GM23338 (cell line): ENCODE results near the gene OR52E8. TPM values are rescaled to one million over a fixed set of nuclear protein-coding genes. Genes with fewer than 3 reads are reported as not detected.

ENCODE experiments used
- ATAC-seq: fragments of 200-7000 bp; cut with Tn5 transposase; 3 replicates; pipeline ENCODE4 v1.9.1; 2020
- DNase-seq: peaks from one replicate; pipeline ENCODE4 v3.0.0-alpha.2; 2015; ENCODE audit warnings: low spot score
- H2AFZ ChIP-seq: fragments of 200-600 bp; sonication (generic); 2 replicates; pipeline ENCODE4 v1.8.0; 2016; ENCODE audit warnings: antibody characterized with exemption, mild to moderate bottlenecking, moderate library complexity
- H3F3A ChIP-seq: fragments of 200-600 bp; sonication (generic); replicated peaks from 2 replicates; pipeline ENCODE4 v1.8.0; 2017; ENCODE audit warnings: antibody characterized with exemption, mixed run types, low read depth
- H3K27ac ChIP-seq: fragments of 200-600 bp; sonication (generic); 2 replicates; pipeline ENCODE4 v1.6.1; 2016; ENCODE audit warnings: low read depth
- H3K27me3 ChIP-seq: fragments of 200-600 bp; sonication (generic); 2 replicates; pipeline ENCODE4 v1.8.0; 2016; ENCODE audit warnings: mild to moderate bottlenecking, mixed run types, moderate library complexity; ENCODE audit not compliant: insufficient read depth
- H3K36me3 ChIP-seq: fragments of 200-600 bp; sonication (generic); 2 replicates; pipeline ENCODE4 v1.8.0; 2016; ENCODE audit warnings: mild to moderate bottlenecking; ENCODE audit not compliant: insufficient read depth
- H3K4me1 ChIP-seq: fragments of 200-600 bp; sonication (generic); 2 replicates; pipeline ENCODE4 v1.8.0; 2016; ENCODE audit warnings: mild to moderate bottlenecking, moderate library complexity; ENCODE audit not compliant: insufficient read depth
- H3K4me2 ChIP-seq: fragments of 200-600 bp; sonication (generic); 2 replicates; pipeline ENCODE4 v1.7.1; 2017; ENCODE audit warnings: mixed run types
- H3K4me3 ChIP-seq: fragments of 200-600 bp; sonication (generic); 2 replicates; pipeline ENCODE4 v1.6.1; 2016; ENCODE audit warnings: mixed run types
- H3K79me2 ChIP-seq: fragments of 200-600 bp; sonication (generic); replicated peaks from 2 replicates; pipeline ENCODE4 v1.8.0; 2017; ENCODE audit warnings: mild to moderate bottlenecking; ENCODE audit not compliant: insufficient read depth
- H3K9me2 ChIP-seq: fragments of 200-600 bp; sonication (generic); 2 replicates; pipeline ENCODE4 v1.8.0; 2017; ENCODE audit not compliant: insufficient read depth
- H4K20me1 ChIP-seq: fragments of 200-600 bp; sonication (generic); replicated peaks from 2 replicates; pipeline ENCODE4 v1.8.0; 2017; ENCODE audit warnings: mild to moderate bottlenecking; ENCODE audit not compliant: insufficient read depth
- H3K27ac Mint-ChIP-seq: 2 replicates; pipeline ENCODE4 v1.8.0; 2020; ENCODE audit warnings: inconsistent platforms, mild to moderate bottlenecking, moderate library complexity, mixed read lengths
- H3K27me3 Mint-ChIP-seq: 3 replicates; pipeline ENCODE4 v1.8.0; 2022; ENCODE audit warnings: low read depth, mild to moderate bottlenecking, moderate library complexity, mixed read lengths, inconsistent platforms; ENCODE audit not compliant: insufficient read depth, poor library complexity
- H3K36me3 Mint-ChIP-seq: 3 replicates; pipeline ENCODE4 v1.8.0; 2021; ENCODE audit warnings: low read depth, mild to moderate bottlenecking, inconsistent platforms, moderate library complexity, mixed read lengths
- H3K4me1 Mint-ChIP-seq: 3 replicates; pipeline ENCODE4 v1.8.0; 2020; ENCODE audit warnings: mild to moderate bottlenecking, inconsistent platforms, mixed read lengths
- H3K4me3 Mint-ChIP-seq: 3 replicates; pipeline ENCODE4 v1.8.0; 2021; ENCODE audit warnings: moderate library complexity, mild to moderate bottlenecking, inconsistent platforms, mixed read lengths
- H3K9me3 Mint-ChIP-seq: 3 replicates; pipeline ENCODE4 v1.8.0; 2020; ENCODE audit warnings: moderate library complexity, mild to moderate bottlenecking, inconsistent platforms, mixed read lengths
- JUNB ChIP-seq: IDR thresholded peaks from one replicate; pipeline ENCODE4 v1.6.1; 2016; ENCODE audit warnings: antibody characterized with exemption; ENCODE audit not compliant: unreplicated experiment
- NANOG ChIP-seq: IDR thresholded peaks from 2 replicates; pipeline ENCODE4 v1.6.1; 2016; ENCODE audit warnings: antibody characterized with exemption, borderline replicate concordance
- STAT1 ChIP-seq: IDR thresholded peaks from one replicate; pipeline ENCODE4 v1.6.1; 2016; ENCODE audit warnings: antibody characterized with exemption; ENCODE audit not compliant: unreplicated experiment
- ZNF114 ChIP-seq: fragments of 250-450 bp; sonication (Bioruptor Pico); IDR thresholded peaks from 2 replicates; pipeline ENCODE4 v1.5.0; 2020; ENCODE audit warnings: mild to moderate bottlenecking, moderate library complexity
- ZNF331 ChIP-seq: fragments of 250-450 bp; sonication (Bioruptor Pico); IDR thresholded peaks from 2 replicates; pipeline ENCODE4 v1.5.0; 2020; ENCODE audit warnings: low read depth, mild to moderate bottlenecking, moderate library complexity
- polyA plus RNA-seq: library from polyadenylated mRNA; unstranded; fragments of >200 nt; fragmentation: Nextera tagmentation; extraction: Ambion mirVana; gene quantifications from 2 replicates; pipeline ENCODE4 v1.2.1, GENCODE V29; 2016
- total RNA-seq: library from RNA; depleted of rRNA; stranded (reverse); fragments of >200 nt; shearing (Covaris generic); gene quantifications from 2 replicates; pipeline ENCODE4 v1.2.3, GENCODE V29; 2014
- TF ChIP-seq, protein P1 (sequence below): IDR thresholded peaks from 2 replicates; pipeline ENCODE4 v1.6.1; 2016; ENCODE audit warnings: antibody characterized with exemption
- TF ChIP-seq, protein P2 (sequence below): IDR thresholded peaks from one replicate; pipeline ENCODE4 v1.6.1; 2018; ENCODE audit warnings: antibody characterized with exemption; ENCODE audit not compliant: unreplicated experiment
- TF ChIP-seq, protein P3 (sequence below), 2 experiments: fragments of 200-600 bp in 1 of 2; sonication (generic) in 1 of 2; conservative IDR thresholded peaks; 2 replicates each; pipeline versions ENCODE4 v1.5.1 to v1.6.1; 2016 to 2017; ENCODE audit warnings: antibody characterized with exemption in 2 of 2, low read depth in 2 of 2, mild to moderate bottlenecking in 2 of 2, moderate library complexity in 1 of 2

The OR52E8 gene
- total and polyA plus RNA-seq, 2 experiments from 2014 or later: 0.21 TPM; not detected in 1

DNA sequence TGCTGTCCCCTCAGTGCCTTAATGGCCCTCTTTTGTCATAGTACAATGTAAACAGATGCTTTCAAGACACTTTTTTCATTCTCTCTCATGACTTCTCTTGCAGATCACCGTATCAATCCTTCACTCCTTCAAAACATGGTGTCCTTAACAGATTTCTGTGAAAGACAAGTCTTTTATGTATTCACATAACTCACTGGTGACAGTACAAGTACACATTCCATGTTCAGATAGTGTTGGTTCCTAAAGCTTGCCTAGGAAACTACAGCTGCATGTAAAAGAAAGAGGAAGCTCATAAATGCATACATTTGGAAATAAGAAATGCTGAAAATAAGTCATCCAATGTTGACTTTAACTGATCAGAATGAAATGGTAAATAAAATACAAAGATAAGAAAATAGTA is 10.8 kb downstream of the OR52E8 start:
- H3K4me1 Mint-ChIP-seq: no peaks in the 10 kb centered on the region

DNA sequence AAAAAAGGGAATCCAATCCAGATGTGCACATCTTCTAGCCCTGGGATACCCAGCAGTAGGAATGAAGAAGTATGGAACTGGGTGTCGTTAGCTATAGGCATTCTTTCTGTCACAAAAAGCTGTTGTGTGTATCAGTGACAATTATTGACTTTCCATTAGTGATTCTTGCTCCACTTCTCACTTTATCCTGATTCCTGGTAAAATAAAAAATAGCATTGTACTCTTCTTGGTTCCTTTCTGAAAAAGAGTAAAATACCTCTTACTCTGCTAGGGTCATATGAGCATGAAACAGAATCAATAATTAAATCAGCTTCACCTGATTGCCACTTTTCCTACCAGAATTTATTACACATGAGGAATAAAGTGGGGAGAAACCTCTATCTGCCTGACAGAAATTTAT is 15.7 kb downstream of the OR52E8 start, which contains the start of gene OR52E6:
Gene OR52E6 (minus strand): TSS at position 101 of the 400 bp plus-strand sequence. CDS start 0 bp downstream, at position 101.
- DNase-seq (no peak), ATAC-seq (no peak)
- Histone ChIP-seq H2AFZ (no peak within 1 kb of the TSS), H3K27ac (no peak within 1 kb of the TSS), H3K4me3 (no peak within 1 kb of the TSS), H3F3A (no peaks in the 10 kb centered on the region), H3K79me2 (no peaks in the 10 kb centered on the region), H4K20me1 (no peaks in the 10 kb centered on the region), H3K9me2 (no peaks in the 10 kb centered on the region), H3K36me3 (no peaks in the 10 kb centered on the region), H3K27me3 (no peaks in the 10 kb centered on the region), H3K4me1 (no peaks in the 10 kb centered on the region), H3K4me2 (no peak within 1 kb of the TSS)
- Mint-ChIP-seq H3K4me3 (no peak within 1 kb of the TSS), H3K4me1 (no peaks in the 10 kb centered on the region; the same call in 2 of the 3 replicates), H3K9me3 (no peaks in the 10 kb centered on the region; the same call in 2 of the 3 replicates), H3K27ac (no peak within 1 kb of the TSS), H3K36me3 (no peaks in the 10 kb centered on the region), H3K27me3 (peaks cover 2% of the 10 kb centered on the region)
- TF ChIP-seq JUNB (no peak), NANOG (no peak), ZNF114 (CRISPR knock-in tag) (no peak), ZNF331 (CRISPR knock-in tag) (no peak), STAT1 (no peak)
- TF ChIP-seq, protein P1, sequence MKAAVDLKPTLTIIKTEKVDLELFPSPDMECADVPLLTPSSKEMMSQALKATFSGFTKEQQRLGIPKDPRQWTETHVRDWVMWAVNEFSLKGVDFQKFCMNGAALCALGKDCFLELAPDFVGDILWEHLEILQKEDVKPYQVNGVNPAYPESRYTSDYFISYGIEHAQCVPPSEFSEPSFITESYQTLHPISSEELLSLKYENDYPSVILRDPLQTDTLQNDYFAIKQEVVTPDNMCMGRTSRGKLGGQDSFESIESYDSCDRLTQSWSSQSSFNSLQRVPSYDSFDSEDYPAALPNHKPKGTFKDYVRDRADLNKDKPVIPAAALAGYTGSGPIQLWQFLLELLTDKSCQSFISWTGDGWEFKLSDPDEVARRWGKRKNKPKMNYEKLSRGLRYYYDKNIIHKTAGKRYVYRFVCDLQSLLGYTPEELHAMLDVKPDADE: no peak
- TF ChIP-seq, protein P2, sequence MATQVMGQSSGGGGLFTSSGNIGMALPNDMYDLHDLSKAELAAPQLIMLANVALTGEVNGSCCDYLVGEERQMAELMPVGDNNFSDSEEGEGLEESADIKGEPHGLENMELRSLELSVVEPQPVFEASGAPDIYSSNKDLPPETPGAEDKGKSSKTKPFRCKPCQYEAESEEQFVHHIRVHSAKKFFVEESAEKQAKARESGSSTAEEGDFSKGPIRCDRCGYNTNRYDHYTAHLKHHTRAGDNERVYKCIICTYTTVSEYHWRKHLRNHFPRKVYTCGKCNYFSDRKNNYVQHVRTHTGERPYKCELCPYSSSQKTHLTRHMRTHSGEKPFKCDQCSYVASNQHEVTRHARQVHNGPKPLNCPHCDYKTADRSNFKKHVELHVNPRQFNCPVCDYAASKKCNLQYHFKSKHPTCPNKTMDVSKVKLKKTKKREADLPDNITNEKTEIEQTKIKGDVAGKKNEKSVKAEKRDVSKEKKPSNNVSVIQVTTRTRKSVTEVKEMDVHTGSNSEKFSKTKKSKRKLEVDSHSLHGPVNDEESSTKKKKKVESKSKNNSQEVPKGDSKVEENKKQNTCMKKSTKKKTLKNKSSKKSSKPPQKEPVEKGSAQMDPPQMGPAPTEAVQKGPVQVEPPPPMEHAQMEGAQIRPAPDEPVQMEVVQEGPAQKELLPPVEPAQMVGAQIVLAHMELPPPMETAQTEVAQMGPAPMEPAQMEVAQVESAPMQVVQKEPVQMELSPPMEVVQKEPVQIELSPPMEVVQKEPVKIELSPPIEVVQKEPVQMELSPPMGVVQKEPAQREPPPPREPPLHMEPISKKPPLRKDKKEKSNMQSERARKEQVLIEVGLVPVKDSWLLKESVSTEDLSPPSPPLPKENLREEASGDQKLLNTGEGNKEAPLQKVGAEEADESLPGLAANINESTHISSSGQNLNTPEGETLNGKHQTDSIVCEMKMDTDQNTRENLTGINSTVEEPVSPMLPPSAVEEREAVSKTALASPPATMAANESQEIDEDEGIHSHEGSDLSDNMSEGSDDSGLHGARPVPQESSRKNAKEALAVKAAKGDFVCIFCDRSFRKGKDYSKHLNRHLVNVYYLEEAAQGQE: no peak

More for the DNA sequence above, 10.8 kb downstream of the OR52E8 start:
- no peak overlapping the region for H3K4me3 ChIP-seq
- Mint-ChIP-seq H3K36me3 (no peaks in the 10 kb centered on the region), H3K27me3 (no peaks in the 10 kb centered on the region), H3K27ac (no peak overlapping the region), H3K4me3 (no peak overlapping the region), H3K9me3 (no peaks in the 10 kb centered on the region)
- no peak overlapping the region for H2AFZ ChIP-seq
- H3K4me1 ChIP-seq: no peaks in the 10 kb centered on the region
- no peaks in the 10 kb centered on the region for H3F3A ChIP-seq
- no peaks in the 10 kb centered on the region for H3K79me2 ChIP-seq
- no peak for TF ChIP-seq STAT1
- TF ChIP-seq JUNB: no peak
- TF ChIP-seq ZNF331 (CRISPR knock-in tag): no peak
- TF ChIP-seq, protein P3, sequence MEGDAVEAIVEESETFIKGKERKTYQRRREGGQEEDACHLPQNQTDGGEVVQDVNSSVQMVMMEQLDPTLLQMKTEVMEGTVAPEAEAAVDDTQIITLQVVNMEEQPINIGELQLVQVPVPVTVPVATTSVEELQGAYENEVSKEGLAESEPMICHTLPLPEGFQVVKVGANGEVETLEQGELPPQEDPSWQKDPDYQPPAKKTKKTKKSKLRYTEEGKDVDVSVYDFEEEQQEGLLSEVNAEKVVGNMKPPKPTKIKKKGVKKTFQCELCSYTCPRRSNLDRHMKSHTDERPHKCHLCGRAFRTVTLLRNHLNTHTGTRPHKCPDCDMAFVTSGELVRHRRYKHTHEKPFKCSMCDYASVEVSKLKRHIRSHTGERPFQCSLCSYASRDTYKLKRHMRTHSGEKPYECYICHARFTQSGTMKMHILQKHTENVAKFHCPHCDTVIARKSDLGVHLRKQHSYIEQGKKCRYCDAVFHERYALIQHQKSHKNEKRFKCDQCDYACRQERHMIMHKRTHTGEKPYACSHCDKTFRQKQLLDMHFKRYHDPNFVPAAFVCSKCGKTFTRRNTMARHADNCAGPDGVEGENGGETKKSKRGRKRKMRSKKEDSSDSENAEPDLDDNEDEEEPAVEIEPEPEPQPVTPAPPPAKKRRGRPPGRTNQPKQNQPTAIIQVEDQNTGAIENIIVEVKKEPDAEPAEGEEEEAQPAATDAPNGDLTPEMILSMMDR (conservative IDR thresholded peaks at IDR 0.05; ENCODE audit: low read depth in 2 of 2): no peak
- no peak overlapping the region for H3K4me2 ChIP-seq
- no peak overlapping the region for H3K27ac ChIP-seq
- DNase-seq: no peak
- no peaks in the 10 kb centered on the region for H3K36me3 ChIP-seq
- no peaks in the 10 kb centered on the region for H3K9me2 ChIP-seq
- ATAC-seq: no peak
- no peaks in the 10 kb centered on the region for H3K27me3 ChIP-seq
- H4K20me1 ChIP-seq: no peaks in the 10 kb centered on the region
